Measurements from ENCODE around the gene CYB561D1.
A peak's percentile ranks its signal among the peaks of the same experiment; 100 is the strongest.

CYB561D1 gene

DNA sequence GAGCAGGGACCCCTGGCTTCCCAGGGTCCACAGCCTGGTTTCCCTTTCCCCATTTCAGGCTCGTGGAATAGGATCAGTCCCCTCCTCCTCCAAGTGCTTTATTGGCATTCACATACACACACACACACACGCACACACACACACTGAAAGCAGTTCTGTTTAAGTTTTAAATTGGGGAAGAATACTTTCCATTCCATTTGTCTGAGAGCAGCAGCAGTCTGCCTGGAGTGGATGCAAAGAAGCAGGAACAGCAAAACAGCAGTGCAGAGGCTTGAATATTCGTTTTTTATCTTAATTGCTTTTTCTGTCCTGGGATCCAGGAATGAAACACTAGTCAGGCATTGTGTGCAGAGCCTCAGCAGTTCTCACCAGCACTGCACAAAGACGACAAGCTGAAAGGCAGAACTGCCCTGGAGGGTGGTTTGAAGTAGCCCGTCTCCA lies 7.1 kb downstream of the CYB561D1 start:
- peak; percentile 92 for DNase-seq (ENCODE audit: low read depth)

DNA sequence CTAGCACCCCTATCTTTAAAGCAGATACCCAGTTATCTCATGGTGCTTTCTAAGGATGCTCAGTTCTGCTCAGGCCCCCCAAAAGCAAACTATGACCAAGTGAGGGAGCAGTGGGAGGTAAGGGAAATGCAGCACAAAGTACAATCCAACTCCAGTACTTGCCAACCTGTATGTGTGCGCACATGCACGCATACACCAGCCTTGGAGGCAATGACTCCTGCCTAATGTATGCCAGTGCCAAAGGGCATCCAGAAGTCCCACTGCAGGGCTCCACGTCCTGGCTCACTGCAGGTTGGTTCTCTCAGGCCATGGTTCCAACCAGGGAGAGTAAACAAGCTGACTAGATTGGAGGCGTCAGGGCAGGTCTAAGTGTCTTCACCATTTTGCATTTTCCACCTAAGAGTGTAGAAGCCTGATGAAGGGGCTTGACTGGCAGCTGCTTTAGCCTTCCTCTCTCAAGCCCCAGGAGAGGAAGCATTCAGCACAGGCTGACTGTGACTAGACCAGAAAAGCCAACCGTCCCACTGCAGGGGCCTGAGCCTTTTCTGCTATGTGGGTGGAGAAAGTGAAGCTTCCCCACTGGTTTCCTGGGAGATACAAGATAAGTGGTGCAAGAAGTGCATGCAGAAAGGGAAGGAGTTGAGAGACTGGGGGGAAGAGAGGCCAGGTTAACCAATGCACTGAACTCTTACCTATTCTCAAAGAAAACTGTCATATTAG lies 7.9 kb downstream of the CYB561D1 start:
- no peak for DNase-seq (ENCODE audit: low read depth)

DNA sequence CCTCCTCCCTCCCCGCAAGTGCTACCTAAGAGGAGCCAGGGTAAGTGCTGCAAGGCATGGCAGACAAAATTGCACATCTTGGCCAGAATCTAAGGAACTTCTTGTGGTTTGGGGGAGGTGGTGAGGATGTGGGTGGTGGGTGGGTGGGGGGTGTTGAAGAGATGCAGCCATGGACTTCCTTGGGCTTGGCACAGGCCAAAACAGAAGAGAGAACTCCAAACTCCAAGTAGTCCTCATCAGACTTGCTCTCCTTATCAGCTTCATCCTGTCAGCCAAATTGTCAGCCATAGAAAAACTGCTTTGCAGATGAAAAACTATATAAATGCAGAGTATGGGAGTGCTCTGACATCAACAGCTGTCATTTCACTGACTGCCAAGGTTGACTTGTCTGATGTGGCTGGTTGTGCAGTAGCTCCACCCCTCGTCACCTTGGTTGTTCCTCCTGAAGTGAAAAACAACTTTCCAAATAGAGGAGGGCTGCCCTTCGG lies 8.5 kb downstream of the CYB561D1 start:
- no peak for DNase-seq (ENCODE audit: low read depth)

DNA sequence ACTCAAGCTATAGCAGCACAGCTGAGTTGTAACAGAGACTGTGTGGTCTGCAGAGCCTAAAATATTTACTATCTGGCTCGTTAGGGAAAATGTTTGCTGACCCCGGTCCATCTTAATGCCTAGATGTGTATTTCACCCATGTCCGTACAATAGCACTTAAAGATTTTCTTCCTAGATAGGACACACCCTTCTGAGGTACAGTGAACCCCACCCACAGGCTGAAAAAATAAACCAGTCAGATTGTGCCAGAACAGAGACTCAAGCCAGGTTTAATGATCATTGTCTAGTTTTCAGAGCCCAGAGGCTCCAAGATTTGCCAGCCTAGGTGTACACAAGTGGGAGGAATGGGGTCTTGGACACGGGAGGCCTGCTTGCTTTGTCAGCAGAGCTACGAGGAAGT lies 10.0 kb downstream of the CYB561D1 start:
- no peak for DNase-seq (ENCODE audit: low read depth)

DNA sequence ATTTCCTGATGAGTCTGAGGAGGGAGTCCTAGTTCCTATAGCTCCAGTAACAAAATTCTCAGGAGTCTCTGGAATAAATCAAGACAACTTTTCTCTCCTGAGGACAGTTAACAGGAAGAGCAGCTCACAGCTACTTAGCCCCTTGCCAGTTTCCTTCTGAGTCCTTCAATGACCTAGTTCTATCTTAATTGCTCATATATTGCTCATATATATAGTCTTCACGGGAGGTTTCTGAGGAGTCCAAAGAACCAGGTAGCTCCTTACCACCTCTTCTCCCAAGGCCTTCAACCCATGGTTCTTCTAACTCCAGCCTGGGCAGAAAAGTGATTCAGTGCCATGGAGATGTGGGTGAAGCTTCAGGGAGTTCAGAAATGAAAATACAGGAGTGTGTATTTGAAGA lies 11.1 kb downstream of the CYB561D1 start:
- DNase-seq (ENCODE audit: low read depth): no peak

DNA sequence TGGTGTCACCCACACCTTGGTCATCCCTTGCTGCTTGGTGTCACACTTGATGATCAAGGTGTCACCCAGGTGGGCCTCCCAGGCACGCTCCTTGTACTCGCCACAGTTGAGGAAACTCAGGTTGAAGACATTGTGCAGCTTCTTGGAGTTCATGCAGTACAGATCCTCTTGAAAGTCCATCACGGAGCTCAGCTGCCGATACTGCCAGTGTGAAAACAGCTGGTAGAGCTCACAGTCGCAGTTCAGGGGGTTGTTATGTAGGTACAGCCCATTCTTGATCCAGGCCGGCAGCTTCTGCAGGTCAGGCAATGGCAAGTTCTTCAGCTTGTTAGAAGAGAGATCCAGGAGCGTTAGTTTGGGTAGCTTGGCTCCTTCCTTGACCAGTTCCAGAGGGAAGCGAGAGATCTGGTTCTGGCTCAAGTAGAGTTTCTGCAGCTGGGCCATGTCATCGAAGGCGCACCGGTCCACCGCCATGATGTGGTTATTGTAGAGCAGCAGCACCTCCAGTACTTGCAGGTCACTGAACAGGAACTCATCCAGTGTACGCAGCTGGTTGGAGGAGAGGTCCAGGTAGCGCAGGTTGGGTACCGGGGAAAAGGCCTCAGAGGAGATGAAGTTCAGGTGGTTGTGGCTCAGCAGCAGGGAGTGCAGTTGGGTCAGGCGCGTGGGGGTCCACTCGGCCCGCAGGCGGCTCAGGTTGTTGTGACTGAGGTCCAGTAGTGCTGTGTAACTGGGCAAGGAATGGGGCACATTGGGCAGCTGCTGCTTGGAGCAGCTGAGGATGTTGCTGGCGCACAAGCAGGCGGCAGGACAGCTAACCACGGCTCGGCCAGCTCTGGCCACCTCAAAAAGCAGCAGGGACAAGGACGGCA lies 14.3 kb downstream of the CYB561D1 start:
- DNase-seq (ENCODE audit: low read depth): no peak

DNA sequence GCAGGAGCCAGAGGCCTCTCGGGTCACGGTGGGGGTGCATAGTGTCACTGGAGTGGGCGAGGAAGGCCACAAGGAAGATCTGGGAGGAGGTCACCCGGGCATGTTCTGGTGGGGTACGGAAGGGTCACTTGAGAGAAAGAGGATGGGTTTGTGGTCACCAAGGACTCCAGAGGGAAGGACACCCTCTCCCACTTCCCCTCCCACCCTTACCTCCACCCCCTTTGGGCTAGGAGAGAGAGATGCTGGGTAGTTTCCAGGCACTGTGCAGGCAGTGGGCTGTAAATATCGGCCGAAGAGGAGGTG lies 14.9 kb downstream of the CYB561D1 start:
- no peak for DNase-seq (ENCODE audit: low read depth)

DNA sequence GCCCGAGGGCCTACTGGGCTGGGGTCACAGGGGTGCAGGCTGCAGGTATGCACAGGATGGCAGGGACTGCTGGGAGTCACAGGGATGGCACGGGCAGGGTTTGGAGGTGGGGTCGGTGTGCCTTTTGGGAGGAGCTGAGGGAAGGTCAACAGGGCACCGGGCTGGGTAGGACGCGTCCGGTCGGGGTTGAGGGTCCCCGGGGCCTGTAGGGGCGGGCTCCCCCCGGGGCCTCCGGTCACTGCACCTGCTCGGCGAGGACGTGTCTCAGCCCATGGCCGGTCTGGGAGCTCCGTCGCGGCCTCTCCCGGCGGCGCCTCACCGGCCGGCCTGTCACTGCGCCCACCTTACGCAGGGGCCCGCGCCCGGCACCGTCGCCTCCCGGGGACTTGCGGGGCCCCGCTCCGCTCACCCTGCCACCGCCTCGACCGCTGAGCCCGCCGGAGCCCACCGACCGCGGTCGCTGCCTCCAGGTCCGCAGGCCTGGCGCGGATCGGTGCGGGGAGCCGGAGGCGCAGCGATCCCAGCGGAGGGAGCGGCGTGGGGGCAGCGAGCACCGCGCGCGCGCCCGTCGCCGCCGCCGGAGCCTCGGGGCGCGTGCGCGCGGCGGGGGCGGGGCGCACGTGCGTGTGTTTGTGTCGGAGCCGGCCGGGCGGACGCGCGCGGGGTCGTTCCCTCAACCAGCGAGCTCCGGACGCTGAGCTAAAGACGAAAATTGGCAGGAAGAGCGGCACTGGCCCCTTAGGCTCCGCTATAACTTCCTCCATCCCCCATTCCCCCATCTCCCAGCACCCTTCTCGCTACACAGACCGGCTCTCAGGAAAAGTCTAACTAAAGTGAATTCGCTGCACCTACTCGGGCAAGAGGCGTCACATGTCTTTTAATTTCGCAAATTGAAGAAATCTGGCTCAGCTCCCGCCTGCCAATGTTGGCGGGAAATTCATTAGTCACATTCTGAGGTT lies 15.6 kb downstream of the CYB561D1 start, which contains the start of gene AMIGO1:
TSS of gene AMIGO1 (minus strand) at position 552 of the 959 bp plus-strand sequence. CDS start 815 bp downstream, outside the sequence.
- DNase-seq (ENCODE audit: low read depth): peak; percentile 56

DNA sequence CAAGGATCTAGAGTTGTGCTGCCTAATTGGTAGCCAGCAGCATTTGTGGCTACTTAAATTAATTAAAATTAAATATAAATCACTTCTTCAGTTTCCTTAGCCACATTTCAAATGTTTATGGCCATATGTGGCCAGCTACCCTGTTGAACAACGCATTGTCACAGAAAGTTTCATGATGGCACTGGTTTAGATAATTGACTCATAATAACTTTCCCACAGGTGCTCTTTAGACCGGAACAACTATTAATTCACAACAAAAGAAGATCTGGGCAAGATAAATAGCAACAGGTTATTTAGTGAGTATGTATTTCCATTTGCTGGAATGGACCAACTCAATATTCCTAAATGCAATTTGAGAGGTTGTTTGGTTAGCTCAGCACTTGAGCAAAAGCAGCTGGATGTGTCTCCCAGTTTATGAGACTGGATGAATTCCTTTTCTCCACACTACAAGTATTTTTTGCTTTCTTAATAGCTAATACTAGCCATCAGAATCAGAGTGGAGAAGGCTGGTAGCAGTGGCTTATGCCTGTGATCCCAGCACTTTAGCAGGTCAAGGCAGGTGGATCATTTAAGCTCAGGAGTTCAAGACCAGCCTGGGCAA lies 19.3 kb downstream of the CYB561D1 start:
- DNase-seq (ENCODE audit: low read depth): no peak

DNA sequence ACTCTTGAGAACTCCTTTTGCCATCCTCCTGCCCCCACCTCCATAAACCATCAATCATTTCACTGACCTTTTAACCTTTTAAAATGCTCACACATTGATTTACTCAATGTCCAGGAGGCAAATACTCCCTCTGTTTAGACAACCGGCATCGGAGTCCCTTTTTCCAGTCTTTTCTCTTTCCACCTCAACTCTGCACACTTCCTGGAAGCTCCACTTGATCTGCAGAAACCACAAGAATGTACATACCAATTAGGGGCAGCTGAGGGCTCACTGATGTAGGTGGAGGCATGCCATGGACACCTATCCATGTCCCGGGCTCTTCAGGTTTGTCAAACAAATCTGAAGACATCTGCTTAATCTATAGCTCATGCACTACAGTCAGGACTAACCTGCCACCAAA lies 21.0 kb downstream of the CYB561D1 start:
- DNase-seq (ENCODE audit: low read depth): peak; percentile 31

DNA sequence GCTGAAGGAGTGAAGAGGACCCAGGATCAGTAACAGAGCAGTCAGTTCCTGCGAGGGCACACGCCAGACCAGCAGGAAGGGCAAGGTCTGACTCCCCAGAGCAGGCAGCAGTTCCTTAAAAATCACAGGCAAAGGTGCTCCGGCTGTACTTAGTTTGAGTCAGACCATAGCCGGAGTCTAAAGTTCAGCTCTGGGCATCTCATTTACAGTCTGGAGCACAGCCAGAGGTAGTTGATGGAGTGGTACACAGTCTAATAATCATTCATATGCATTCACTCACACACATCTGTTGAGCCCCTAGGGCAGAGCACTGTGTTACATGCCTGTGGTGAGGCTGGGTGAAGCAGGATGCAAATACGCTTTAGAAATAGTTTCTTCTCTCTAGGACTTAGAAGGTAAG lies 23.0 kb downstream of the CYB561D1 start:
- DNase-seq (ENCODE audit: low read depth): peak; percentile 93

DNA sequence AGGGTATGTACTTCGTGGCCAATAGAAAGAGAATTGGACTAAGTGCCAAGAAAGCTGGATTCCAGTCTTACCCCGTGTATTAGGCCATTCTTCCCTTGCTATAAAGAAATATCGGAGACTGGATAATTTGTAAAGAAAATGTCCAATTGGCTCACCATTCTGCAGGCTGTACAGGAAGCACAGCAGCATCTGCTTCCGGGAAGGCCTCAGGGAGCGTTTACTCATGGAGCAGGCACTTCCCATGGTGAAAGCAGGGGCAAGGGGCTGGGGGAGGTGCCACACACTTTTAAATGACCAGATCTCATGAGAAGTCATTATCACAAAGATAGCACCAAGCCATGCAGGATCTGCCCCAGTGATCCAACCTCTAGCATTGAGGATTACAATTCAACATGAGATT lies 23.4 kb downstream of the CYB561D1 start:
- no peak for DNase-seq (ENCODE audit: low read depth)

DNA sequence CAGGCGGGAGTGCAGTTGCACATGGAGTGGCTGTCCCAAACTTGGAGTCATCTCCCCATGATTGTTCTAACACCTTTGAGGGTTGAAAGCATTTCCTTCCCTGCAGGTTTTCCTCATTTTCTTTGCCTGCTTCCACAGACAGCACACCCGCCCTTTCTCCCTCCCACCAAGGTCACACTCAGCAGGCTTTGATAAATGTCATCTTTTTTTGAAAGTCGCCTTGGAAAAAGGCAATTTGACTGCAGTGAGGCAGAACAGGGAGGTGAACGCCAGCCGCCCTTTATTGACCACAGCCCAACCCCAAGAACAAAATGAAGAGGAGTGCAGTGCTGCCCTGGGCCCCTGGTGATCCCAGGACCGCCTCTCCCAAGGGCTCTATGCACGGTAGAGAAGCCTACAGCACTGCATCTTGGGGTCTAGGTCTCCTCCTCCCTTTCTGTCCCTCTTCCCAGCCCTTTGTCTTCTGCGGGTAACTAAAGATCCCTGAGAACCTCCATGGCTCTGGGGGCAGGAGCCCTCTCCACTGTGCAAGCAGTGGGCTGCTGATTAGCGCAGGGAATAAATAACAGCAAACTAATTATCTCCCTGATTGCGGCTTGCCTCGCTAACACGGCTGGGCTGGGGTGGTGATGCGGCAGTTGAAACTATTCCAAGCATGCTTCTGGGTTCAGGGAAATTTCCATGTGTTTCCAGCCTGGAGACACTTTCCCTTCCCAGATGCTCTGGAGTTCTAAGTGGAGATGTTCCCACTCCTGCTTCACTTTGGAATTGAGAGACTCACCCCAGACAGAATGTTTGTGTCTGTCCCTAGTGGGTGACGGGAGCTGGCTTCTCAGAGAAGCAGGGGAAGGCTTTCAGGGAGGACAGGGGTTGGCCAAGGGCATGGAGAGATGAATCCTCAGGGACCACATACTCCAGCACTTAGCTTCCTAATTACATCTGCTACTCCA lies 27.4 kb downstream of the CYB561D1 start:
- DNase-seq (ENCODE audit: low read depth): peak; percentile 51

DNA sequence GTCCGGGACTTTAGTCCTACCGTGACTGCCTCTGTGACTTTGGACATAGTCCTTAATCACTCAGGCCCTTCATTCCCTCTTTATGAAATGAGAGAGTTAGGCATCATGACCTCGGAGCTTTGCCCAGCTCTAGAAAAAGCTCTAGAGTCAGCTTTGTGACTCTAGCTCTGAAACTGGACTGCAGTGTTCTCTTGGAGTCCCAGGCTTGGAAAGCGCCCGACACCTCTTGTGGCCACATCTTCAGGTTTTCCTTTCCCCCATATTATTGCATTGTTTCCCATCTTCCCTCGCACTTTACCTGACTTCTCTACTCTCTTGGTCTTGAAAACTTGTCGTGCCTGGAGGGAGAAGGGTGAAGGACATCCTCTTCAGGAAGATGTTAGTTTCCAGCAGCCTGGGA lies 28.1 kb downstream of the CYB561D1 start:
- DNase-seq (ENCODE audit: low read depth): no peak

DNA sequence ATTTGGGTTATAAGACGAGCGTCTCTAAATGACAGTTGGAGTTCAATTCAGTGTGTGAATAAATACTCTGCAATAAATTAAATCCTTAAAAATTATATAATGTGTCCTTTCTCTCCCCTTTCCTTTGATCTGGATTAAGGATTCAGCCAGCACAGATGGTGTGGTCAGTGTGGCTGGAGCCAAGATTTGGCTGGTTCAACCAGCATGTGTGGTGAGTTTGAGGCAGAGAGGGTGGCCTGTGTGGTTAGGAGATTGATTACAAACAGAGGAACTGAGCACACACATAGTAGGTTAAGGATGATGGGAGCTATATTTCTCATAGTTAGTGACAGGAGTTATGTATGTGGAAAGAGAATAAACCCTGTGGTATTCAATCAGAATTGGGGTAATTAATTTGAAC lies 29.8 kb downstream of the CYB561D1 start:
- no peak for DNase-seq (ENCODE audit: low read depth)

DNA sequence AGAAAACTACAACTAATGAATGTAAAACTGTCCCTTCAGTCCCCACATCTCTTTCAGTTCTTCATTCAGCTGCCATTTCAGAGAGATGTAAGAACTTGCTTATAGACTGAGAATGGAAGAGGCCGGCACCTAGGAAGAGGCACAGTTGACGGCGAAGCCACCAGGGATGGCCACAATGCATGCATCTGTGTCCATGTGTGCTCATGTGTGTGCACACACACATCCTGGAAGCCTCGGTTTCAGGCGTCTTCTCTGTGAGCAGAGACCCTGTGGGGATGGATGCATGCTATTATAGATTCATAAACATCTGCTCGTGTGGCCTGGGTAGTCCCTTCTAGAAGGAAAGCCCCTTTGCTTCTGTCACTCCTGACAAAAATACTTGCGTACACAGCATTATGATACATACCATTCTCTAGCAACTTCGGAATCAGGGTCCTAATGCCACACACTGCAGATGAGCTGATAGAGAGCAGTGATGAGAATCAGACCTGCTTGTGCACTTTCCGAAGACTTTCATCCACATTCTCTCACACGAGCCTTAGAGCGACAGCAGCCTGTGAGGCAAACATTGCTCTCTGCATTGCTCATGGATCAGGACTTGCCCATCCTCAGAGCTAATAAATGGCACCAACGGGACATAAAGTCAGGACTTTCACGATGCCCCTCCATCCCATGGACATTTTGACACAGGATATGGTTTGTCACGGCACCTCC lies 33.4 kb downstream of the CYB561D1 start:
- no peak for DNase-seq (ENCODE audit: low read depth)

DNA sequence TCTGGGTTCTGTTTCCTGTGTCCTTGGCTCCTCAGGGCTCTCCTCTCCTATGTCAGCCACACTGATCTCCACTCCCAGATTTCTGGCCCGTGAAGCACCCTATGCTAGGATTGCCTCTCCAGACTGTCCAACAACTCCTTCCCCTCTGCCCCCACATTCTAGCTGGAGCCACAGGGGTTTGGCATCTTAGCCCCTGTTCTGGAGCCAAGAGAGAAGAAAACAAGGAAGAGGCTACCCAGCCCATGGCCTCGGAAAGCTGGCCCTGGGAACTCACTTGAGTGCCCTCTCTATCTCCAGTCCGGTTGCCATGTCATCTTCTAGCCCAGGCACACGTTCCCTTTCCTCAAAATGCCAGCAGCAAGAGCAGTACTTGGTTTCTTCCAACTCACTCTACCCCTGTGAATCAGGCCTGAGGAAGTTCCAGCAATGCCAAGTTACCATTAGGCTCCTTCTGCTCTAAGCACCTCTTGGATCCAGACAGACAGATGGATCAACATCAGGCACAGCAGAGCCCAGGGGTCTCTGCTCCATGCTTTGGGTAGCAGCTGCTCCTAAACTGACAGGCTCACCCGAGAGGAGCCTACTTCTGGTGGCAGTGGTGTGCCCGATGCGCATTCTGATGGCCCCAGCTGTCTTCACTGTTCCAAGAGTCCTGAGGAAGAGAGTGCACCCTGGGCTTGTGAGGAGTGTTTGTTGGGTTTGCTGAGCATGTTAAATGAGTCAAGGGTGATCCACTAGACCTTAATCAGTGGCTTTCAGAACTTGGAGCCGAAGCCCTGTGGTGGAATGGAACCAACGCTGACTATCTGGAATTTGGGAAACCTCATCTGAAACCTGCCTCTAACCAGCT lies 34.2 kb downstream of the CYB561D1 start:
- no peak for DNase-seq (ENCODE audit: low read depth)

DNA sequence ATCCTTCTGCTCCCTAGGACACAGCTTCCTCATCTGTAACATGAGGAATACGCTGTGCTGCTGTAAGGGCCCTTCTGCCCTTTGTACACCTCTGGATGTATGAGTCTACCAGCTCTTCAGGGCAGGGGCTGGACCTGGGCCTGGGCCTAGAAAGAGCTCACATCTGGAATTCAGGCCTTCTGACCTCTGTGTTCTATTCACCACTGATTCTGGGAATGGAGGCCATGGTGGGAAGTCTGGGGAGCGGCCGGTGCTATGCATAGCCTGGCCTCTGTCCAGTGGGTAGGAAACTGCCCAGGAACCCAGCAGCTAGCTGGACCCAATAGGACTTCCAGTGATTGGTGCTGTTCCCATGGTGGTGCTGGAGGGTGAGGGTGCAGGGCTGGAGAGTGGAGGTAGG lies 34.8 kb downstream of the CYB561D1 start:
- DNase-seq (ENCODE audit: low read depth): no peak

DNA sequence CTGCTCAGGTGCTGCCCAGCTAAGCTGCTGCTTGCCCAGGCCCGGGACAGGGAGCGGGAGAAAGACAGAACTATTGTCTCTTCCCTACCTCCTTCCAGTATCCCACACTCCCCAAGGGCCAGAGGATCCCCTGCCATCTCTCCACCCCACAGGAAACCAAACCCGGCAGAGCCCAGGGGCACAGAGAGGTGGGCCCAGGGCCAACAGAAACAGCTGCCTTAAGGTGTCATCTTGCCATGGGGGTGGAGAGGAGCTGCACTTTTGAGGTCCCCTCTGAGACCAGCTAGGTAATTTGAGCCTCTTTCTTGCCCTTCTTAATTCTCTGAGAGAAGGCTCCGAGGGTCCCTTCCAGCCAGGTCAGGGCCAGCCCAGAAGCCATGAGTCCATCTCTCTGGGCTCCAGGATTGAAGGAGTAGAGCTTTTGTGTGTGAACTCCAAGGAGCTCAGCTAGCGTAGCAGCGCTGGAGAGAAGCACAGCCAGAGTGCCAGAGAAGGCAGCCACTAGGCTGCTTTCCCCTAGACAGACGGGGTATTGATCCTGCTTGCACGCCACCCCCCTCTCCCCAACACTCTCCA lies 36.1 kb downstream of the CYB561D1 start:
- peak; percentile 53 for DNase-seq (ENCODE audit: low read depth)
